AG09309 (cell line): ENCODE data around the gene TMEM81.

ENCODE experiments used
- DNase-seq: peaks from one replicate; pipeline ENCODE4 v3.0.0-alpha.2; 2010; ENCODE audit warnings: low read depth
- H3K4me3 ChIP-seq: 2 replicates; pipeline ENCODE4 v1.5.1; 2011; ENCODE audit warnings: mild to moderate bottlenecking, low read depth, low read length, moderate library complexity; ENCODE audit not compliant: control insufficient read depth
- CTCF ChIP-seq: IDR thresholded peaks from 2 replicates; pipeline ENCODE4 v1.5.1; 2011; ENCODE audit warnings: mild to moderate bottlenecking, low read depth, low read length, inconsistent platforms; ENCODE audit not compliant: insufficient read depth, control insufficient read depth; ENCODE audit errors: missing control alignments

TMEM81 gene

GRCh38 chr1:205084360-205084759 lies at the start of gene TMEM81:
TSS of gene TMEM81 (minus strand) at chr1:205084460. CDS start at chr1:205084320, 140 bp downstream.
- no peak within 1 kb of the TSS for H3K4me3 ChIP-seq
- no peak for DNase-seq
- no peak for TF ChIP-seq CTCF

- no peak for TF ChIP-seq CTCF
- H3K4me3 ChIP-seq: no peak overlapping the region
- DNase-seq: no peak
These were observed 49.0 kb upstream of the TMEM81 start for GRCh38 chr1:205133287-205133686.

GRCh38 chr1:205129447-205130029 lies 45.3 kb upstream of the TMEM81 start:
- H3K4me3 ChIP-seq: no peak overlapping the region
- TF ChIP-seq CTCF: no peak
- DNase-seq: no peak

- no peak for DNase-seq
- TF ChIP-seq CTCF: no peak
These were observed 43.8 kb upstream of the TMEM81 start for GRCh38 chr1:205128050-205128449.

GRCh38 chr1:205127646-205128045 lies 43.4 kb upstream of the TMEM81 start:
- TF ChIP-seq CTCF: no peak
- DNase-seq: no peak
- H3K4me3 ChIP-seq: no peak overlapping the region

More at GRCh38 chr1:205128050-205128449, 43.8 kb upstream of the TMEM81 start:
- no peak overlapping the region for H3K4me3 ChIP-seq

- no peak overlapping the region for H3K4me3 ChIP-seq
- no peak for TF ChIP-seq CTCF
- DNase-seq: no peak
These were observed 40.5 kb upstream of the TMEM81 start for GRCh38 chr1:205124726-205125125.
